ENCODE data around the gene MYRIP. TPM values are rescaled to one million over a fixed set of nuclear protein-coding genes. Genes with fewer than 3 reads are reported as not detected.

The MYRIP gene
- total RNA-seq, 3 donors from 2014 or later (not counting 1 experiment from before 2014, with no cell fraction given) = not detected

DNA sequence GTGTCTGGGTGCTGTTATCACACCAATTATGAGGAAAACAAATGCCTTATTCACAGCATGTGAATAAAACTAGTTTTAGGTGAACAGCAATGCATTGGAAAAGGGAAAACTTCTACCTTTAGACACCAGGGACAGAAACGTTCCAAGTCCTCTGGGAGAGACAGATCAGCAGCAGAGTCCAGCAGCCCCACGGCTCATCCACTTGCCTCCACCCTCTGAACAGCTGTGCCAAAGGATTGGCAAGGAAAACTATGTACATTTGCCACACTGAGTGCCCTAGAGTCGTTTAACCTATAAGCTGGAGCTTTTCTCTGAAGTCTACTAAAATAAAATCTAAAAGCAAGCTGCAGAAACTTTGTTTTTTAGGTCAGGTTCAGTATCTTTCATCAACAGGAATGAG, 392.4 kb downstream of the MYRIP start:
- no peak overlapping the region for H3K27ac ChIP-seq (ENCODE audit: low read length)
- Mint-ChIP-seq H3K27ac (no peak overlapping the region), H3K4me1 (no peaks in the 10 kb centered on the region), H3K36me3 (no peaks in the 10 kb centered on the region), H3K9me3 (no peaks in the 10 kb centered on the region), H3K27me3 (ENCODE audit: low read depth in 2 of 2) (no peaks in the 10 kb centered on the region), H3K4me3 (no peak overlapping the region)
- intact Hi-C loops (cut with micrococcal nuclease) = no loop called here
- no peaks in the 10 kb centered on the region for H3K36me3 ChIP-seq (ENCODE audit: control insufficient read depth, insufficient read depth, low read length)
- no peaks in the 10 kb centered on the region for H3K9me3 ChIP-seq (ENCODE audit: control insufficient read depth, insufficient read depth, low read length)
- no peaks in the 10 kb centered on the region for H3K4me1 ChIP-seq (ENCODE audit: control insufficient read depth, insufficient read depth, low read length)
- no peaks in the 10 kb centered on the region for H3K27me3 ChIP-seq (ENCODE audit: control insufficient read depth, insufficient read depth, low read length)
- DNase-seq (no peak), ATAC-seq (no peak)
- WGBS (ENCODE audit: insufficient coverage) = 88% methylated on average over 3 of the region's 3 CpGs
- TF ChIP-seq, protein P1, sequence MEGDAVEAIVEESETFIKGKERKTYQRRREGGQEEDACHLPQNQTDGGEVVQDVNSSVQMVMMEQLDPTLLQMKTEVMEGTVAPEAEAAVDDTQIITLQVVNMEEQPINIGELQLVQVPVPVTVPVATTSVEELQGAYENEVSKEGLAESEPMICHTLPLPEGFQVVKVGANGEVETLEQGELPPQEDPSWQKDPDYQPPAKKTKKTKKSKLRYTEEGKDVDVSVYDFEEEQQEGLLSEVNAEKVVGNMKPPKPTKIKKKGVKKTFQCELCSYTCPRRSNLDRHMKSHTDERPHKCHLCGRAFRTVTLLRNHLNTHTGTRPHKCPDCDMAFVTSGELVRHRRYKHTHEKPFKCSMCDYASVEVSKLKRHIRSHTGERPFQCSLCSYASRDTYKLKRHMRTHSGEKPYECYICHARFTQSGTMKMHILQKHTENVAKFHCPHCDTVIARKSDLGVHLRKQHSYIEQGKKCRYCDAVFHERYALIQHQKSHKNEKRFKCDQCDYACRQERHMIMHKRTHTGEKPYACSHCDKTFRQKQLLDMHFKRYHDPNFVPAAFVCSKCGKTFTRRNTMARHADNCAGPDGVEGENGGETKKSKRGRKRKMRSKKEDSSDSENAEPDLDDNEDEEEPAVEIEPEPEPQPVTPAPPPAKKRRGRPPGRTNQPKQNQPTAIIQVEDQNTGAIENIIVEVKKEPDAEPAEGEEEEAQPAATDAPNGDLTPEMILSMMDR (IDR thresholded peaks at IDR 0.05) = no peak
- H3K4me3 ChIP-seq (ENCODE audit: low read length) = no peak overlapping the region

DNA sequence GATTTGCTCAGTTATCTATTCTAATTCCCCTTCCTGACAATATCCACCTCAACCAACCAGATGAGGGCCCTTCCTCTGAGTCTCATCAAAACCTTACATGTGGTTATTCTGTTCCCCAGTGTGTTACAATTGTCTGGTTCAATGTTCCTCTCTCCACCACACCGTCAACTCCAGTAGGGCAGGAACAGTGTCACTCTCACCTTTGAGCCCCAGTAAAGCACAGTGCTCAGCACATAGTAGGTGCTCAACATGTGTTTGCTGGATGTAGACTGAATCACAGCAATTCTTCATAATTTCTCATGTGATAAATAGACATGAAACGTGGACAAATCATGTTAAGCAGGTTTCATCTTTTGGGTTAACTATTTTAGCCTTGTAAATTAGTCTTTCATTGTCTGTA, 397.1 kb downstream of the MYRIP start:
- intact Hi-C loops (cut with micrococcal nuclease) = no loop called here
- H3K9me3 ChIP-seq (ENCODE audit: control insufficient read depth, insufficient read depth, low read length) = no peaks in the 10 kb centered on the region
- H3K27me3 Mint-ChIP-seq (ENCODE audit: low read depth in 2 of 2) = no peaks in the 10 kb centered on the region
- no peaks in the 10 kb centered on the region for H3K36me3 Mint-ChIP-seq
- no peak overlapping the region for H3K4me3 Mint-ChIP-seq
- no peaks in the 10 kb centered on the region for H3K4me1 Mint-ChIP-seq
- H3K4me3 ChIP-seq (ENCODE audit: low read length) = no peak overlapping the region
- H3K27ac ChIP-seq (ENCODE audit: low read length) = no peak overlapping the region
- WGBS (ENCODE audit: insufficient coverage) = 77% methylated on average over 1 of the region's 2 CpGs
- ATAC-seq = no peak
- H3K27ac Mint-ChIP-seq = no peak overlapping the region
- no peaks in the 10 kb centered on the region for H3K9me3 Mint-ChIP-seq
- H3K4me1 ChIP-seq (ENCODE audit: control insufficient read depth, insufficient read depth, low read length) = no peaks in the 10 kb centered on the region
- TF ChIP-seq, protein P1 (IDR thresholded peaks at IDR 0.05) = no peak
- no peak for DNase-seq
- no peaks in the 10 kb centered on the region for H3K36me3 ChIP-seq (ENCODE audit: control insufficient read depth, insufficient read depth, low read length)
- H3K27me3 ChIP-seq (ENCODE audit: control insufficient read depth, insufficient read depth, low read length) = no peaks in the 10 kb centered on the region

DNA sequence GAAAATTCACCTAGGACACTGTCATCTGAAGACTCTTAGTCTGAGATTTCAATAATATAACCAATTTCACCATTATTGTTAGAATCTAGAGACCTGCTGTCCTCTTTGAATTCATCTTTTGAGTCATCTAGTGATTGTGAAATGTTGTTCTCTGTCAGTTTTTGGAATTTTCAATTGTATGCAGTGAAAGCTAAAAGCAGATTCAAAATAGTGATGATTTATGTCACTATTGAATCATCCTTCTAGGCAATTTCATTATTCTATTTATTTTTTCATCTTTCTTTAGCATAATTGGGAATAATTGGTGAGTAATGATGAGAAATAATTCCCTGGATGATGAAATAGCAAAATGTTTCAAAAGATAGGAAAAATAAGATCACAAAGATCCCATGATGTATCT, 398.4 kb downstream of the MYRIP start:
- Mint-ChIP-seq H3K36me3 (no peaks in the 10 kb centered on the region), H3K4me1 (no peaks in the 10 kb centered on the region), H3K27me3 (ENCODE audit: low read depth in 2 of 2) (no peaks in the 10 kb centered on the region), H3K9me3 (no peaks in the 10 kb centered on the region), H3K4me3 (no peak overlapping the region), H3K27ac (no peak overlapping the region)
- Histone ChIP-seq H3K4me1 (ENCODE audit: control insufficient read depth, insufficient read depth, low read length) (no peaks in the 10 kb centered on the region), H3K27me3 (ENCODE audit: control insufficient read depth, insufficient read depth, low read length) (no peaks in the 10 kb centered on the region), H3K27ac (ENCODE audit: low read length) (no peak overlapping the region), H3K9me3 (ENCODE audit: control insufficient read depth, insufficient read depth, low read length) (no peaks in the 10 kb centered on the region), H3K36me3 (ENCODE audit: control insufficient read depth, insufficient read depth, low read length) (no peaks in the 10 kb centered on the region), H3K4me3 (ENCODE audit: low read length) (no peak overlapping the region)
- TF ChIP-seq, protein P1 (IDR thresholded peaks at IDR 0.05) = no peak
- ATAC-seq (no peak), DNase-seq (no peak)
- intact Hi-C loops (cut with micrococcal nuclease) = no loop called here

DNA sequence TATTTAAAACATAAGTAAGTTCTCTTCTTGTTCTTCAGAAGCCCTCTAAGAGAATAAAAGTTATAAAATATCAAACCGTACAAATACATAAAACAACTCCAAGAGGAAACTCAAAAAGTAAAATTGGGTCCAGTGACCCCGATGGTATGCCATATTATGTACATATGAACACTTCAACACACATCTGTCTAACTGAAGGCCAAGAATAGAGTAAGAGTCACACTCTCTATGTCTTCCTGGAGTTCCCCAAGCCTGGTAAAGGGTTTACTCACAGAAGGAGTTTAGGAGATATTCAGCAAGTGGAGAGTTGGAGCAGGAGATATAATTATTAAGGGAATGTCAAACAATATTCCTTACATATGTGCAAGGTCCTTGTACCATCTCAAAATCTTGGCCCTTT, 398.8 kb downstream of the MYRIP start:
- Histone ChIP-seq H3K36me3 (ENCODE audit: control insufficient read depth, insufficient read depth, low read length) (no peaks in the 10 kb centered on the region), H3K4me3 (ENCODE audit: low read length) (no peak overlapping the region), H3K4me1 (ENCODE audit: control insufficient read depth, insufficient read depth, low read length) (no peaks in the 10 kb centered on the region), H3K27me3 (ENCODE audit: control insufficient read depth, insufficient read depth, low read length) (no peaks in the 10 kb centered on the region), H3K9me3 (ENCODE audit: control insufficient read depth, insufficient read depth, low read length) (no peaks in the 10 kb centered on the region), H3K27ac (ENCODE audit: low read length) (no peak overlapping the region)
- no peak overlapping the region for H3K4me3 Mint-ChIP-seq
- H3K27me3 Mint-ChIP-seq (ENCODE audit: low read depth in 2 of 2) = no peaks in the 10 kb centered on the region
- no peaks in the 10 kb centered on the region for H3K36me3 Mint-ChIP-seq
- H3K9me3 Mint-ChIP-seq = no peaks in the 10 kb centered on the region
- WGBS (ENCODE audit: insufficient coverage) = 90% methylated on average over 2 of the region's 2 CpGs
- intact Hi-C loops (cut with micrococcal nuclease) = no loop called here
- no peaks in the 10 kb centered on the region for H3K4me1 Mint-ChIP-seq
- ATAC-seq (no peak), DNase-seq (no peak)
- no peak overlapping the region for H3K27ac Mint-ChIP-seq
- TF ChIP-seq, protein P1 (IDR thresholded peaks at IDR 0.05) = no peak
